Body of pancreas (tissue), 4 donors: ENCODE measurements around the gene LCA5. TPM values are rescaled to one million over a fixed set of nuclear protein-coding genes. Genes with fewer than 3 reads are reported as not detected.

Experiments
- ATAC-seq: fragments of 150-250 bp; one replicate; pipeline ENCODE4 v1.9.1; 2016
- DNase-seq, 4 donors: peaks; one replicate each; pipeline ENCODE4 v3.0.0-alpha.2; 2019
- H3K27ac ChIP-seq, 4 donors: fragments of 200-600 bp; sonication (generic); 1 replicate in 3 of 4; 2 replicates in 1 of 4; pipeline versions ENCODE4 v1.5.1 to v1.6.1; 2016 to 2019; ENCODE audit warnings: mild to moderate bottlenecking in 1 of 4, mixed read lengths in 1 of 4, moderate library complexity in 1 of 4
- H3K27me3 ChIP-seq, 2 donors: fragments of 200-600 bp; sonication (generic); one replicate each; pipeline ENCODE4 v1.6.0; 2016; ENCODE audit warnings: mild to moderate bottlenecking in 1 of 2
- H3K36me3 ChIP-seq, 2 donors: fragments of 200-600 bp; sonication (generic); replicated peaks in 1 of 2; 2 replicates each; pipeline ENCODE4 v1.5.1; 2016; ENCODE audit warnings: low read depth in 2 of 2; ENCODE audit not compliant: insufficient read depth in 1 of 2
- H3K4me1 ChIP-seq: fragments of 200-600 bp; sonication (generic); one replicate; pipeline ENCODE4 v1.6.0; 2016
- H3K4me3 ChIP-seq, 2 donors: fragments of 200-600 bp; sonication (generic); 1 replicate in 1 of 2; 2 replicates in 1 of 2; pipeline ENCODE4 v1.5.1; 2016 to 2019
- H3K9me3 ChIP-seq, 3 donors: fragments of 200-600 bp; sonication (generic); 1 replicate in 2 of 3; 2 replicates in 1 of 3; pipeline ENCODE4 v1.5.1; 2016
- CTCF ChIP-seq, 7 experiments: fragments of 450-650 bp in 4 of 7; fragments of 200-600 bp in 3 of 7; sonication (generic) in 3 of 7; IDR thresholded peaks; one replicate each; pipeline ENCODE4 v1.5.1; 2016 to 2019; ENCODE audit warnings: antibody characterized with exemption in 7 of 7
- POLR2A ChIP-seq, 3 donors: fragments of 450-650 bp; IDR thresholded peaks; one replicate each; pipeline ENCODE4 v1.6.1; 2016; ENCODE audit warnings: antibody characterized with exemption in 3 of 3, mild to moderate bottlenecking in 2 of 3
- WGBS, 2 donors: methylation state at CpG; one replicate each; pipeline ENCODE4 v1.1.5; 2017; 5-methylcytosine and 5-hydroxymethylcytosine counted together
- intact Hi-C: fragments of 100-400 bp; cut with DNase I; formaldehyde crosslinking; loops from one replicate; pipeline ENCODE4 v1.15.1; 2023
- total RNA-seq, 2 donors: library from RNA; depleted of rRNA; stranded (reverse); fragments of >200 nt; gene quantifications; one replicate each; pipeline ENCODE4 v1.1.0, GENCODE V29; 2016

The LCA5 gene
- total RNA-seq, 2 donors from 2014 or later = 2.6 to 7.8 TPM

DNA sequence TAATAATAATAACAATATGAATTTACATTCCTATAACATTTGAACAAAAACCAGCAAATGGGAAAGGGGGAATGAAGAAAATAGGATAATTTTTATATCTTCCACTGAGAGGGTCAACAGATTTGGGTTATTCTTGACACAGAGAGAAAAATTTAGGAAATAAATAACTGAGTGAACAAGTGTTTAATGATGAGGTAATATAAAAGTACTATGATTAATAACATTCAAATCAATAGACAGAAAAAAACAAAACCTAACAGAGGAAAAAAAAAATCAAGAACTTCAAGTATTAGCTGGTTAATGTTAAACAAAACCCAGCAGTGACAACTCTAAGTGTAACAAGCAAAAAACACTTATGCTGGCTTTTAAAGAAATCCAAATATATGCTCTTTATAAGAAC is 66.5 kb downstream of the LCA5 start:
- Histone ChIP-seq H3K9me3 (no peaks in the 10 kb centered on the region), H3K27ac (peak overlapping the region in 2 of 4 donors; percentile 24 to 46), H3K36me3 (no peaks in the 10 kb centered on the region), H3K4me1 (peaks cover 15% of the 10 kb centered on the region), H3K27me3 (no peaks in the 10 kb centered on the region), H3K4me3 (no peak overlapping the region)
- peak; percentile 59 for ATAC-seq
- intact Hi-C loops = no loop called here
- no peak for DNase-seq
- TF ChIP-seq POLR2A (IDR thresholded peaks at IDR 0.05) = no peak
- TF ChIP-seq CTCF (IDR thresholded peaks at IDR 0.05) = no peak

DNA sequence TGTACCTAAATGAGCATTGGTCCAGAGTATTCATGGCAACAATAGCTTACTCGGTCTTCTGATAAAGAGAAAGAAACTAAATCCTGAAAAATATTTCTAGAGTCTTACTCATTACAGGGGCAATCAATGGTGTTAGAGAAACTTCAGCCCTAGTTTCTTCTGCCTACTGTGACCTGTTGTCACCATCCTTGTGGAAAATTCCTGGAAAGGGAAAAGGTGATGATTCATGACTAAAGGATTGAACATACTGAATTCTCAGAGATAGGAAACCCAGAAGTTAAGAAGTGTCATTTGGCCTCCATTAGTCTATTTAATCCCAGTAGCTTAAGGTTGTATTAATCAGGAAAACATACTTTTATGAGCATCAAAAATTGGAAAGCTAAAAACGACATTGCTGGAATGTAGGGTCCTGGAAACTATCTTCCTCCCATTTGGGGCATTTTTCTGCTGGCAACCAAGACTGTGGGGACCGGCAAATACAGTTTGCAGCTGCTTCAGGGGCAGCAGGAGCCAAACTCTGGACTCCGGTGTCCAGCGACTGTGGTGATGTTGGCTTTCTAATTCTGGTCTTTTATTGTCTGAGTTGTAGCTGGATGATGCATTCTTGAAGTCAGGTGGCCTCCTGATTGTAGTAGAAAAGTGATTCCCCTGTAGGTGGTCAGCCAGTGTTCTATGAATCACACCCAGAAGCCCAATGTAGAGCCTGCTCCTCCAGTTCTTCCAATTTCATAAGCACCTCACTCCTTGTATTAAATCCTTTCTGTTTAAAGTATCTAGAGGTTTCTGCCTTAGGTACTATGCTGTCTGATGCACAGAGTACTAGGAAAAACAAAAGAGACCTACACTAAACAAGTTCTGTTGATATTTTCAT is 67.6 kb downstream of the LCA5 start:
- TF ChIP-seq CTCF (IDR thresholded peaks at IDR 0.05) (no peak), POLR2A (IDR thresholded peaks at IDR 0.05) (no peak)
- WGBS, 2 donors = 62 to 66% methylated on average over 5 of the region's 5 CpGs
- H3K4me3 ChIP-seq = no peak overlapping the region
- peak overlapping the region in 2 of 4 donors; percentile 43 to 46 for H3K27ac ChIP-seq
- DNase-seq (no peak), ATAC-seq (no peak)
- intact Hi-C loops = no loop called here
- no peaks in the 10 kb centered on the region for H3K9me3 ChIP-seq
- H3K27me3 ChIP-seq = no peaks in the 10 kb centered on the region
- no peaks in the 10 kb centered on the region for H3K36me3 ChIP-seq
- peaks cover 26% of the 10 kb centered on the region for H3K4me1 ChIP-seq

- Histone ChIP-seq H3K4me3 (no peak overlapping the region), H3K27ac (no peak overlapping the region), H3K9me3 (no peaks in the 10 kb centered on the region), H3K4me1 (peaks cover 31% of the 10 kb centered on the region), H3K36me3 (no peaks in the 10 kb centered on the region), H3K27me3 (no peaks in the 10 kb centered on the region)
- ATAC-seq = no peak
- DNase-seq = no peak
- intact Hi-C loops = no loop called here
- no peak for TF ChIP-seq CTCF (IDR thresholded peaks at IDR 0.05)
- TF ChIP-seq POLR2A (IDR thresholded peaks at IDR 0.05) = no peak
- WGBS, 2 donors = 65 to 74% methylated on average over 8 of the region's 8 CpGs
These were observed 68.6 kb downstream of the LCA5 start for GRCh38 chr6:79468587-79468986.

GRCh38 chr6:79468116-79468515 is 69.1 kb downstream of the LCA5 start:
- H3K27ac ChIP-seq = no peak overlapping the region
- 17 to 21% methylated on average over 2 of the region's 2 CpGs for WGBS, 2 donors
- DNase-seq (no peak), ATAC-seq (no peak)
- intact Hi-C loops = no loop called here
- H3K4me1 ChIP-seq = peaks cover 31% of the 10 kb centered on the region
- no peak overlapping the region for H3K4me3 ChIP-seq
- no peak for TF ChIP-seq POLR2A (IDR thresholded peaks at IDR 0.05)
- no peak for TF ChIP-seq CTCF (IDR thresholded peaks at IDR 0.05)
- H3K27me3 ChIP-seq = no peaks in the 10 kb centered on the region
- H3K36me3 ChIP-seq = no peaks in the 10 kb centered on the region
- no peaks in the 10 kb centered on the region for H3K9me3 ChIP-seq

GRCh38 chr6:79467716-79468115 is 69.5 kb downstream of the LCA5 start:
- Histone ChIP-seq H3K4me1 (peaks cover 31% of the 10 kb centered on the region), H3K4me3 (no peak overlapping the region), H3K36me3 (no peaks in the 10 kb centered on the region), H3K9me3 (no peaks in the 10 kb centered on the region), H3K27me3 (no peaks in the 10 kb centered on the region), H3K27ac (no peak overlapping the region)
- intact Hi-C loops = no loop called here
- TF ChIP-seq POLR2A (IDR thresholded peaks at IDR 0.05) (no peak), CTCF (IDR thresholded peaks at IDR 0.05) (no peak)
- no peak for DNase-seq
- 7 to 8% methylated on average over 2 of the region's 2 CpGs for WGBS, 2 donors
- ATAC-seq = no peak
